Suprapubic skin (tissue), 4 donors: ENCODE data around the gene CCDC117.

Source experiments
- CTCF ChIP-seq, 2 donors: fragments of 200-600 bp in 1 of 2; fragments of 450-650 bp in 1 of 2; sonication (generic) in 1 of 2; IDR thresholded peaks; one replicate each; pipeline ENCODE4 v1.5.1; 2016 to 2019; ENCODE audit warnings: antibody characterized with exemption in 2 of 2, mild to moderate bottlenecking in 1 of 2, moderate library complexity in 1 of 2
- POLR2A ChIP-seq, 2 donors: fragments of 450-650 bp; IDR thresholded peaks; one replicate each; pipeline ENCODE4 v1.6.1; 2017; ENCODE audit warnings: antibody characterized with exemption in 2 of 2, mild to moderate bottlenecking in 2 of 2, moderate library complexity in 2 of 2
- POLR2AphosphoS5 ChIP-seq, 3 donors: sonication (generic); formaldehyde crosslinking; IDR thresholded peaks; one replicate each; pipeline ENCODE4 v1.6.1; 2017; ENCODE audit warnings: antibody characterized with exemption in 3 of 3

GRCh38 chr22:28833276-28833923 lies 60.9 kb downstream of the CCDC117 start:
- TF ChIP-seq POLR2A (IDR thresholded peaks at IDR 0.05) (no peak), CTCF (IDR thresholded peaks at IDR 0.05) (no peak), POLR2AphosphoS5 (IDR thresholded peaks at IDR 0.05) (no peak)
